AG20443 (cell line): ENCODE measurements around the gene KIAA1671.

Experiments used
- DNase-seq: peaks from one replicate; pipeline ENCODE4 v3.0.0; 2012; ENCODE audit warnings: low spot score, mixed read lengths

The KIAA1671 gene

DNA sequence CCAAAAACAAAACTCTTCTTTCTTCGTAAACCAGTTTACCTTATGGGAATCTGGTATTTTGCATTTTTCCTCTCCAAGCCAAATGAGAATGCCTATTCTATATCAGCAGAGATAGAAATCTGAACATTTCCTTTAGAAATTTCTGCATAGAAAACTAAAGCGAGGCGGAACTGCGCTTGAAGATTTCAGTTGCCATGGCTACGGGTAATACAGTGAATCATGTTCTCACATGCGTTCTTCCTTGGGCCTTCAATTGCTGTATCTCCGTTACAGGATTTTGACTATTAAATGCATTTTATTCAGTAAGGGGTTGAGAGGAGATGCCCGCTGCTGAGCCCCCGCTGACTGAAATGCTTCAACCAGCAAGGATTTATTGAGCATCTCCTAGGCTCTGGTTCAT is 138.9 kb downstream of the KIAA1671 start:
- DNase-seq: no peak

DNA sequence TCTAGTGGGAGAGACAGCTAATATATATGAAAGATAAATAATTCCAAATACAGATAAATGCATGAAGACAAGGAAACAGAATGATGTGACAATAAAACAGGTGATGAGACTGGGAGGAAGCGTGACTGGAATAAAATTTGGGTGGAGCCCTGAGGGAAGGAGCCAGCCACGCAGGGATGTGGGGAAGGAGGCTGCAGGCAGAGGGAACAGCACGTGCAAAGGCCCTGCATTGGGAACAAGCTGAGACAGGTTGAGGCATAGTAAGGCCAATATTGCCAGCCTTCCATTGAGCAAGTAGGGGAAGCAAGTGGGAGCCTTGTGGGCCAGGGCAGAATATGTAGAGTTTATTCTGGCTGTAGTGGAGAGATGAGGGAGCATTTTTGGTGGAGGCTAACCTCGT is 139.6 kb downstream of the KIAA1671 start:
- DNase-seq: no peak

DNA sequence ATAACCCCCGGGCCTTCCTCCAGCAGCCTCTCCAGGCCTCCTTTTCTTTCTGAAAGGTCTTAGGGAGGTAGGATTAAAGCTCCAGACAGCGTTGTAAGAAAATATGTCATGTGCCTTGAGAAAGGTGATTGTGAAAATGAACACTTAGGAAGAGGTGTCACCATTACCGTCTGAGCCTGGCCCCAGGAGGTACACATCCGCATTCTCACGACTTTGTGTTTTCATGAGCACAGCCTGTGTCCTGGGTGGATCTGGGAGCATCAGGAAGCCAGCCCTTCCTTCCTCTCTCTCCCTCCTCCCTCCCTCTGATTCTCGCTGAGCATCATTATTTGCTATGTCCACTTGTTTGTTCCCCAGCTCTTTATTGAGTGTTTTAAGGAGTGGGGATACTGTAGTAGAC is 142.1 kb downstream of the KIAA1671 start:
- no peak for DNase-seq

DNA sequence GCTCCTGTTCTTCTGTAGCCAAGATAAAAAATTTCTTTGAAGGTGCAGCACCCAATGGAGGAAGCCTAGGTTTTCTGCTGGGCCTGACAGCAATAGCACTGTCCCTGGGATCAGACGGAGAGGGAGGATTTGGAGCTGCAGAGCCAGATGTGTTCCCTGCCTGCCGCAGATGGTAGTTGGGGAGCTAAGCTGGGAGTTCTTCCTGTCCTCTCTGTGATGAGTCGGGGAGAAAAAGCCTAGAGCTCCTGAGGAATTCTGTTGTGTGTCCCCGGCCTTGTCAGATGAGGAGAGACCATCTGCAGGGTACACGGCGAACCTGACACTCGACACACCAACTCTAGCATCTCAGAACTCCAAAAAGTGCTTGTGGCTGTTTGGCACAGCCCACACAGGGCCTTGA is 143.4 kb downstream of the KIAA1671 start:
- DNase-seq: no peak

DNA sequence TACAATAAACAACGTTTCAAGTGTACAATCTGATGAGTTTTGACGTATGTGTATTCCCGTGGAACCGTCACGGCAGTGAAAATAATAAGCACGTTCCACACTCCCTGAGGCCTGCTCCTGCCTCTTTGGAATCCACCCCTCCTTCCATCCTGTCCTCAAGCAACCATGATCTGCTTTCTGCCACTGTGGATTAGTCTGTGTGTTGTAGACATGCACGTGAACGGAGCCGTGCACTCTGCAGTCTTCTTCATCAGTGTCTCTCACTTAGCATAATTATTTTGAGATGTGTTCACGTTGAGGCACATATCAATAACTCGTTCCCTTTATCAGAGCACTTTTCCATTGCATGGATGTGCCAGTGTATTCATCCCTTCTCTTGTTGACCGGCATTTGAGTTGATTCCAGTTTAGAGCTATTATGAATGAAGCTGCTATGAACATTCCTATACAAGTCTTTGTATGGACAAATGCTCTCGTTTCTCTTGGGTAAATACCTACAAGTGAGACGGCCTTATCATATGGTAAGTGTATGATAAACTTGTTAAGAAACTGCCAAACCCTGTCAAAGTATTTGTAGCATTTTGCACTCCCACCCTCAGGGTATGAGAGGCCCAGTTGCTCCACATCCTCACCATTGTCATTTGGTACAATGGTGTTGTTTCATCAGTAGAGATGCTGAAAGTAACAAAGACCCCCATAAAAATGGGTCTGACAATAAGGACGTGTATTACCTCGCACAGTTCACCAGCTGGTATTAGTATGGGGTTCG is 144.3 kb downstream of the KIAA1671 start:
- no peak for DNase-seq

DNA sequence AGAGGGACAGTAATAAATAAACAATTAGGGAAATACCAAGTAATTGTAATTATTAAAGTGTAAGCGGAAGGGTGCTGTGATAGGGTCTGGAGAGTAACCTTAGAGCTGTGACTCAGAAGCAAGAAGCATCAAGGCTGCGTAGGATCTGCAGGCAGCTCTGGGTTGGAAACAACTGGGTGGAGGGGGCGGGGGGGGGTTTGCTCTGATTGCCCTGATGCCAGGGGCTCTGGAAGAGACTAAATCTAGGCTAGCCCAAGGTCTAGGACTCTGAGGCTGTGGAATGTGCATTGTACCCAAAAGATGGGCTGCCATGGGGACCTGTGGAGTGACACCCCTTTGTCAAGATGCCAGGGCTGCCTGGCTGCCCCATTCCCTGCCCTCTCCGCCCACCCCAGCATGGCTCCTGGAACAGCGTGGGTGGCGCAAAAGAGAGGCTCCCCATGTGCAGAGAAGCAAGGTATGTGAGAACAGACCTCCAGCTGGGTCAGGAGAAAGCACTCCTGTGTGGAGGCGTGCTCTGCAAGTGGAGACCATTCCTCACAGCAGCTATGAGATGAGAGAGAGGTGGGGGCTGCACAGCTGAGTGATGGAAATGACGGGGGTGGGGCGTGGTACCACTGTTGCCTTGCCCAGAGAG is 146.0 kb downstream of the KIAA1671 start:
- no peak for DNase-seq

DNA sequence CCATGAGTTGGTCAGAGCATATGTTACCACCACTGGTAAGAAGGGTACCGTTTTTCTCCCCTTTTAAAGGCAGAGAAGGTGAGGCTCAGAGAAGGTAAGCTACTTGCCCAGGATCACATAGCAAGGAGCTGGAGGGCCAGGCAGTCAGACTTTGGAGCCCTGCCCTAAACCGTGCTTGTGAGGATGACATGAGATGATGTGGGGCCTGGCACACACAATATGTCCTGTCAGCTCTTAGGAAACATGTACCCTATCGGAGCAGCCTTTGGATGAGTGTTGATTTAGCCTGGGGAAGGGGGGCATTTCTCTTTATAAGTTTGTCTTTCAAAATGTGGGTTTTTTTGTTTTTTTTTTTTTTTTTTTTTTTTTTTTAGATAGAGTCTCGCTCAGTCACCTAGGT is 146.7 kb downstream of the KIAA1671 start:
- no peak for DNase-seq

DNA sequence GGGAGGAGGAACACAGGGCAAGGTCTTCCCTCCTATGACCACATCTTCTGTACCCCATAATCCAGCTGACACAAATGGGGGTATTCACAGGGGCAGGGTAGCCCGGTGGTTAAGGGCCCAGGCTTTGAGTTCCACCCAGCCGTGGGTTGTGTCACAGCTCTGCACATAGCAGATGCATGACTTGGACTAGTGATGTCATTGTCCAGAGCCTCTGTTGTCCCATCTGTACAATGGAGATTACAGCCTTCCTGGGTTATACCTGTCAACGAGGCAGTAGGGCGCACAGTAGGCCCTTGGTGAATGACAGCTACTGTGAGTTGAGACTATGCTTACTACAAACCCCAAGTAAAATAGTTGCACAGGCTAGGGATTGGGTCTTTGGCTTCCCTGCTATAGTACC is 147.9 kb downstream of the KIAA1671 start:
- no peak for DNase-seq

DNA sequence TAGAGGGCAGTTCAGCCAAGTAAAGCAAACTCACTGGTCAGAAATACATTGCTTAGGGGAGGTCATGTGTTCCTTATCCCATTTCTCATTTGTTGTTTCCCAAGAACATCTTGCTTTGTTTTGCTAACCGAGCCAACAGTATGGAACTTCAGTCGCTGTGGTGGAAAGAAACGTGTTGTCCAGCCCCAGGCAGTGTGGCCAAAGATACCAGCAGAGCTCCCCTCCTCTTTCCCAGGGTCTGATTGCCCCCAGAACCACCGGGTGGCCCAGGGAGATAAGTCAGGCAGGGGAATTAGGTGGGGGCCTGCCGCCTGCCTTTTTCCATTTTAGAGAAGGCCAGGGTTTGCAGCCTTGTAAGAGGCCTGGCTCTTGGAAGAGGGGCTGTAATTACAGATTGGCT is 148.4 kb downstream of the KIAA1671 start:
- no peak for DNase-seq

DNA sequence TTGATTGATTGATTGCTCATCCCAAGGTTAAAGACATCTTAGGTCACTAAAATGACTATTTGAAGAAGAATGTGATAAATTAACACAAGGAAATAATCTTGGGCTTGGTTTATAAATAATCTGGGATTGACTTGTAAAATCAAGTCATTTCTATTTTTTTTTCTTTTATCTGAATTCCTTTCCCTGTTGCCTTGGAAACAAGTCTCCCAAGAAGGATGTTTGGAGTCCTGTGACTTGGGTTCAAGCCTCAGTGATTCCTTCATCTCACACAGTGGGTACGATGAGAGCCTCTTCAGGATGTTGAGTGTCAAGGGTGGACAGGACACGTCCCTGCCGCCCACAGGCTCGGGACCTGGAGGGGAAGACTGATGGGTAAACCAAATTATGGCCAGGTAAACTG is 149.0 kb downstream of the KIAA1671 start:
- no peak for DNase-seq

DNA sequence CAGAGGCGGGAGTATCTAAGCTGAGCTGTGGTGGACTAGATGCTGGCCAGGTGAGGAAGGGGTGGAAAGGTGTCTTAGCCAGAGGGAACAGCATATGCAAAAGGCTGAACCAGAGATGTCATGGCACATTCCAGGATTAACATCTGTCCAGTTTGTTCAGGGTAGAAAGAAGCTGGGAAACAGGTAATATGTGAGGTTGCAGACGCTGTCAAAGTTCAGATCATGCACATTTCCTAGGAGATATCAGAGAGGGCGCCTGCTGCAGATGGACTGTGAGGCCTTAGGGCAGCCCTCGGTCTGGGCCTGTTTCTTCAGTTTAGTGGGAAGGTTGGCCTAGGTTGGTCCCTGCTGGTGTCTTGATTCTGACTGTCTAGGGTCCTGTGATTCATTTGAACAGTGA is 149.5 kb downstream of the KIAA1671 start:
- DNase-seq: no peak

DNA sequence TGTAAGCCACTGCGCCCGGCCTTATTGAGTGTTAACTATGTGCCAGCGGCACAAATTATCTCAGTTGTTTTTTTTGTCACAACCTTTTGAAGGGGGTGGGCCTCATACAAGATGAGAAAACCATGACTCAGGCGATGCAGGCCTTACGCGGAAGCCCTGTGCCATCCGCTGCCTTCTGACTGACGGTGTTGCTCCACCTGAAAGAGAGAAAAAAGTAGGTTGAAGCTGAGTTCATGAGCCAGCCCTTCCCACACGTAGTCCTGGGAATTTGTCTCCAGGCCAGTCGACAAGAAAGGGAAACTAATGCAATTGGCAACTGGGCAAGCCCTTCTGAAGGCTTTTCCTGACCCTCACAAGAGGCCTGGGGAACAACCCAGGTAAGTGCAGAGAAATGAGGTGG is 150.2 kb downstream of the KIAA1671 start:
- DNase-seq: no peak

DNA sequence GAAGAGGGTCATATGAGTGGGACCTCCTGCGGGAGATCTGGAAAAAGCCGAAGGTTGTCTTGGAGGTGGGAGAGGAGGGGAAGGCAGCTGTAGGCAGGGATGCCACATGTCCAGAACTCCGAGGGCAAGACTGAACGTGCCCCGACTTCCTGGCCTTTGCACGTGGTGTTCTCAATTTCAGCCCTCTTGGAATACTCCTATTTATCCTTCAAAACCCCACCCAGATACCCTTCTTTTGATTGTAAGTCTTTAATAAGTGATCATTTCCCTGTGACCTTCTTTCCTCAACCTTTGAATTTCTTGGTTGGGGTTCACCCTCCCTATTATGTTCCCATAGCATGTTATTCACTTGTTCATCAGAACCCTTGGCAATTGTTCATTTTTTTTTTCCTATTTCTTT is 151.9 kb downstream of the KIAA1671 start:
- no peak for DNase-seq

DNA sequence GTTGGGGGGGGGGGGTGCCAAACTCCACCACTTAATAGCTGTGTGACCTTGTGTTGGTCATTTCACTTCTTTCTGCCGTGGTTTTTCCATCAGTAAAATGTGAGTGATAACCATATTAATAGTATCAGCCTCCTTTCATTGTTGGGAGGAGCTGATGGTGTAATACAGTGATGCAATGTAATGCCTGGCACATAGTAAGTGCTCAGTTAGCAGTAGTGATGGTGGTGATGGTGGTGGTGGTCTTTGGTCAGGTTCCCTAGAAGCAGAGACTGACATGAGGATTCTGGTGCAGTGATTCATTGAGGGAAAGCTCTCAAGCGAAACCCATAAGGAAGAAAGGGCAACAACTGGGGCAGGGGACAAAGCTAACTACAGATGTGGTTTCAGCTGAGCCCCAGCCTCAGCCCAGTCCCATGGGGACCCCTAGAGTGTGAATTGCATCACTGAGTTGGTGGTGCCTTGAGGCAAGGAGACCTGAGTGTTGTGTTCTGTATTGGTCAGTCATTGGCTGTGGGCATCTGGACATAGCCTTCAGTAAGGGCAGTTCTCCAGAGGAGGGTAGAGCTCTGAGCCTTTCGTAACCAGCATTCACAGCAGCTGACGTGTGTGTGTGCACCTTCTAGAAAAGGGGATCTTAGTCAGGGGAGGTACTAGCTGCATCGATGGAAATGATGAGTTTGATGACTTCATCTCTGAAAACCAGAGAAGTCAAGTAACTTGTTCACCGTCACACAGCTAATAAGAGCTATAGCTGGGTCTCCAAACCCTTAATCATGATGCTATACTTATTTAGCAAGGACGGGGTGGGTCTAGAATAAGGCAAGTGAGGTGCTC is 153.5 kb downstream of the KIAA1671 start:
- no peak for DNase-seq

DNA sequence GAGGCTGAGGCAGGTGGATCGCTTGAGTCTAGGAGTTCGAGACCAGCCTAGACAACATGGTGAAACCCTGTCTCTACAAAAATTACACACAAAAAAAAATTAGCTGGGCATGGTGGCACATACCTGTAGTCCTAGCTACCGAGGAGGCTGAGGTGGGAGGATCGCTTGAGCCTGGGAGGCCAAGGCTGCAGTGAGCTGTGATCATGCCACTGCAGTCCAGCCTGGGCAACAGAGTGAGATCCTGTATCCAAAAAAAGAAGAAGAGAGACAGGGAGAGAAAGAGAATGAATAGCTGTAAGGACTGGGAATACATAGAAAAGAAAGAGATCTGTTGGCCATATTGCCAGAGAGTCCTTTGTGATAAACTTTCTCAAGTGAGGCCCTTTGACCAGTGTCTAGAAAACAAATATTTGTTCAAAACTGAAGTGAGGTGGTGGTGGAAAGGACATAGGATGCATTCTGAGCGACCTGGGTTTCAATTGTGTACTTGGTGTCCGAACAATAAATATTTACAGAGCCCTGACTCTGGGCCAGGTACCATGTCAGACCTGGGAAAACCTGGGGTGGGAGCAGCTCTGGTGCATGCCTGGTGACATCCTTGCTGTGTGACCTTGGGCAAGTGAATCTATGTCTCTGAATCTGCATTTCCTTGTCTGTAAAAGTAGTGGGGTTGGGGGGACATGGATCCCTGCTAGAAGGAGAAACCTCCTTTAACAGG is 157.5 kb downstream of the KIAA1671 start:
- no peak for DNase-seq

DNA sequence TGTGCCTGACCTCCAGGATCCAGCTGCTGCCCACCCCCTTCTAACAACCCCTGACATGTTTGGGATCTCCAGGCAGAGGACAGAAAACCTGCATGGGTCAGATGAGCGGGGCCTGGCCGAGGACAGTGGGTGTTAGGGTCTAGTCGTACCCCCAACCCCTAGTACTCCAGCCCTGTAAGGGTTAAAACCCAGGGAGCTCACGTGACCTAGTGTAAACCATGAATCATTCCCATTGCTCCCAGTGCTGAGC is 158.0 kb downstream of the KIAA1671 start:
- no peak for DNase-seq

DNA sequence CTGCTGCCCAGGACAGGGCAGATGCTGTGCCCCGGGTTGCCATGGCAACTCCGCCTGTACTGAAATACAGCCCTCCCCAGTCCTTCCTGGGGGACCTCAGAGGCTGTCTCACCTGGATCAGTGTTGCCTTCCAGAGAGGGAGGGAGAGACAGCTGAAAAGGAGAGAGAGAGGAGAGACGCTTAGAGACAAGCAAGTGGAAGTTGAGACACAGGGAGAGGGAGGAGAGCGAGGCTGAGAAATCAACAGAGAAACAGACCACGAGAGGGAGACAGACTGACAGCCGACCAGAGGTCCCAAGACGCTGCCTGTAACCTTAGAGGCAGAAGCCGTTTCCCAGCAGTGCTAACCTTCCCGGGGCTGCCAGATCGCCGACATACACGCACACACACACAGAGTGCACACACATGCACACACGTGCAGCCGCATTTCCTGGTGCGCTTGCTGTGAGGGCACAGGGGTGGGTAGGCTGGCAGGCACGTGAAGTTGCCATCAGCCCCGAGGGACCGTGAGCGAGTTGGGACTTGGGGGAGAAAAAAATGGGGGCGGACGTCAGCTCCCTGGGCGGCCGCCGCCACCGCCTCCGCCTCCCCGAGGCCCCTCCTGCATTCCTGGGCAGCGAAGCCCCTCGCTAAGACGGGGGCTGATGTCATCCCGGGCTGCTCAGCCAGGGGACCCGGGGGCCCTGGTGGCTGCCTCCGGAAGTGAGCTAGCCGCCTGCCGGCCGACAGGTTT is 158.5 kb downstream of the KIAA1671 start:
- peak; percentile 84 for DNase-seq

DNA sequence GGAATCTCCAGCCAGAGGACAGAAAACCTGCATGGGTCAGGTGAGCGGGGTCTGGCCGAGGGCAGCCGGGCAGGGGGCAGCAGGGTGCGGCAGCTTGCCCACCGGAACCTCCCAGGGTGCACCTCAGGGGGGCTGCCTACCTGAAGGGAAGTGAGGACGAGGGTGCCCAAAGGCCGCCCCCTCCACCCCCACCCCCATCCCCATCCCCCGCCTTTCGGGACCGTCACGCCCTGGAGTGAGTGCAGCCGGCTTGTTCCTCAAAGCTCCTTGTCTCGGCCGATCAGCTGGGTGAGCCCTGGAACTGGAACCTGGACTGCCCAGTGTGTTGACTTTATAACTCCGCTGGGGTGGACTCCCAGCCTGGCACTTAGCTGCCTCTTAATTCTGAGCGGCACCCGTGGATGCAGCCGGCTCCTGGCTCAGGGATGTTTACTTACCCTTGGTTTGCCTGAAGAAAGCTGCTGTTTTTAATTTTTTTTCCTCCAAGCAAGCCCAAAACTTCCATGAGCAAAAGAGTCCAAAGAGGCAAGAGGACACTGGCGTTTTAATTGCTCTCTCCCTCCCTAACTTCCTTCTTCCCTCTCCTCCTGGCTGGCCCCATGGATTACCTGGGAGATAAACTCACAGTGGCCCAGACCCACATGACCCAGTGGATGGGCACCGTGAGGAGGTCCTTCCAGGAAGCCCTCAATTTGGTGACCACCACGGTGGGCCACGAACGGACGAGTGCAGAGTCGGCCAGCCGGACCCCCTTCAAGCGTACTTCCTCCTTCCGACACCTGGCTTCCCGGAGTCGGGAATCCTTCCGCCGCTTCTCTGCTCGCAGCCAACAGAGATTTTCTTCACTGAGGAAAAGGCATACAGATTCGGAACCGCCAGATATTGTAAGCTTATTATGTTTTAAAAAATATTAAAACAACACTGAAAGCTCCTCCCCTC is 159.3 kb downstream of the KIAA1671 start:
- peak; percentile 31 for DNase-seq

DNA sequence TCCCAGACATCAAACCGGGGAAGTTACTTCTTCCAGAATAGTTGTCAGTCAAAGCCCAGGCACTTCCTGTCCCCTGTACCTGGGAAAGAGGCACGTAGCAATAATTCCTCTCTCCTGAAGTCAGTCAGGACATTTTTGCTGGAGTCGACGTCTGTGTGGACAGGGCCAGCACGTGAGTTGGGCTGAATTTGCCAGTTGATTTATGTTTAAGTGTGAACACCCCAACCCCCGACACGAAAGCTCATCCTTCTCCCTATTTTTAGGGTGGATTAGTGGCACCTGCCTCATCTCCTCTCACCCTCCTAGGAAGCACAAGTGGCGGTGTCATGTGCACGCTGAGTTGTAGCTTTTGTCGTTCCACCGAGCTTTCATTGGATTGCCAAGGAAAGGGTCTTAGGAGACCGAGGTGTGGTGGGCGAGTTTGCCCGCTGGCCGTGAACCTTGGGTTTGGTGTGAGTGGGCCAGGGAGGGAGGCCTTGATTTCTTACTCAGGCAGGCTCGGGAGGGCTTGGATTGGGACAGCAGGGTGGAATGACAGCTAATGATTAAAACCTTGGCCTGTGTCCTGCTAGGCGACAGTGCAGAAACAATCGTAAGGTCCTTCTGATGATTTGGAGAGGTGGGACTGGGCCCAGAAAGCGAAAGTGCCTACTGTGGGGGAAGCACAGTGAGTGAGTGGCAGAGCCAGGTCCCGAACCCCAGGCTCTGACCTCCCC is 160.2 kb downstream of the KIAA1671 start:
- DNase-seq: no peak

DNA sequence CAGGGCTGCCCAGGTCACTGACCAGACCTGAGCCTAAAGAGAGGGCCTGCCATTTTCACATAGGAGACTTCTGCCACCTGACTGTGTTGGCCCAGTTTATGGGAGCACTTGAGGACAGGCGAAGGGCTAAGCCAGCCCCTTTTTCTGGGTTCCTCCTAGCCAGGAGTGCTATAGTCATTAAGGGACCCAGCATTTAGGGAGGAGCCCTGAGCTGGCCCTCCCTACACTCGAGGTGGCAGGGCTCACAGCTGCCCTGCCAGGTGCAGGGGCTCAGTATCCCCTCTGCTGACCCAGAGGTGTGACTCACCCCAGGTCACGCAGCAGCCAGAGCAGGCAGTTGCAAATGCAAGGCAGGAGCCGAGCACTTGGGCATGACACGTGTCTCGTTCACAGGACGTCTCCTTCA is 160.8 kb downstream of the KIAA1671 start:
- no peak for DNase-seq
